Loucy (cell line): Measurements from ENCODE around the gene SQSTM1.

Experiments
- H2AFZ ChIP-seq: fragments of 200-600 bp; sonication (generic); 2 replicates; pipeline ENCODE4 v1.6.0; 2016; ENCODE audit warnings: antibody characterized with exemption, mild to moderate bottlenecking, low read length, moderate library complexity
- H3F3A ChIP-seq: fragments of 200-600 bp; 2 replicates; pipeline ENCODE4 v1.6.0; 2016; ENCODE audit warnings: antibody characterized with exemption, low read depth, mild to moderate bottlenecking
- H3K27me3 ChIP-seq: fragments of 200-600 bp; sonication (generic); 2 replicates; pipeline ENCODE4 v1.6.1; 2014; ENCODE audit warnings: low read length, mild to moderate bottlenecking; ENCODE audit not compliant: insufficient read depth, poor library complexity, severe bottlenecking
- H3K36me3 ChIP-seq: fragments of 200-600 bp; sonication (generic); 2 replicates; pipeline ENCODE4 v1.6.1; 2016; ENCODE audit warnings: low read length; ENCODE audit not compliant: insufficient read depth
- H3K4me1 ChIP-seq: fragments of 200-600 bp; sonication (generic); 2 replicates; pipeline ENCODE4 v1.5.1; 2014; ENCODE audit warnings: low read length, mild to moderate bottlenecking; ENCODE audit not compliant: insufficient read depth, poor library complexity, severe bottlenecking
- H3K4me2 ChIP-seq: fragments of 200-600 bp; sonication (generic); 2 replicates; pipeline ENCODE4 v1.6.0; 2014; ENCODE audit warnings: antibody characterized with exemption, low read length, low read depth, mild to moderate bottlenecking; ENCODE audit not compliant: poor library complexity, severe bottlenecking
- H3K4me3 ChIP-seq: fragments of 200-600 bp; sonication (generic); 2 replicates; pipeline ENCODE4 v1.5.1; 2014; ENCODE audit warnings: low read length, mild to moderate bottlenecking, mixed read lengths; ENCODE audit not compliant: poor library complexity, severe bottlenecking
- H3K79me2 ChIP-seq: fragments of 200-600 bp; sonication (generic); 2 replicates; pipeline ENCODE4 v1.6.1; 2014; ENCODE audit warnings: low read length; ENCODE audit not compliant: insufficient read depth
- H3K9ac ChIP-seq: fragments of 200-600 bp; sonication (generic); 2 replicates; pipeline ENCODE4 v1.6.0; 2014; ENCODE audit warnings: mild to moderate bottlenecking, low read depth, low read length, moderate library complexity; ENCODE audit not compliant: poor library complexity, severe bottlenecking
- H3K9me2 ChIP-seq: fragments of 200-600 bp; sonication (generic); replicated peaks from 2 replicates; pipeline ENCODE4 v1.6.1; 2016; ENCODE audit warnings: low read depth, low read length, mixed read lengths
- H3K9me3 ChIP-seq: fragments of 200-600 bp; sonication (generic); 2 replicates; pipeline ENCODE4 v1.6.1; 2014; ENCODE audit warnings: mild to moderate bottlenecking, antibody characterized with exemption, low read length, low read depth; ENCODE audit not compliant: insufficient read depth
- H4K20me1 ChIP-seq: fragments of 200-600 bp; sonication (generic); 2 replicates; pipeline ENCODE4 v1.6.0; 2014; ENCODE audit warnings: antibody characterized with exemption, low read length, mild to moderate bottlenecking; ENCODE audit not compliant: insufficient read depth, poor library complexity, severe bottlenecking
- CTCF ChIP-seq: fragments of 200-600 bp; sonication (generic); conservative IDR thresholded peaks from 2 replicates; pipeline ENCODE4 v1.5.1; 2014; ENCODE audit warnings: mild to moderate bottlenecking, antibody characterized with exemption, low read length
- EZH2phosphoT487 ChIP-seq: fragments of 200-600 bp; IDR thresholded peaks from 2 replicates; pipeline ENCODE4 v1.6.1; 2018; ENCODE audit warnings: antibody characterized with exemption, mild to moderate bottlenecking, moderate library complexity, borderline replicate concordance

SQSTM1 gene

DNA sequence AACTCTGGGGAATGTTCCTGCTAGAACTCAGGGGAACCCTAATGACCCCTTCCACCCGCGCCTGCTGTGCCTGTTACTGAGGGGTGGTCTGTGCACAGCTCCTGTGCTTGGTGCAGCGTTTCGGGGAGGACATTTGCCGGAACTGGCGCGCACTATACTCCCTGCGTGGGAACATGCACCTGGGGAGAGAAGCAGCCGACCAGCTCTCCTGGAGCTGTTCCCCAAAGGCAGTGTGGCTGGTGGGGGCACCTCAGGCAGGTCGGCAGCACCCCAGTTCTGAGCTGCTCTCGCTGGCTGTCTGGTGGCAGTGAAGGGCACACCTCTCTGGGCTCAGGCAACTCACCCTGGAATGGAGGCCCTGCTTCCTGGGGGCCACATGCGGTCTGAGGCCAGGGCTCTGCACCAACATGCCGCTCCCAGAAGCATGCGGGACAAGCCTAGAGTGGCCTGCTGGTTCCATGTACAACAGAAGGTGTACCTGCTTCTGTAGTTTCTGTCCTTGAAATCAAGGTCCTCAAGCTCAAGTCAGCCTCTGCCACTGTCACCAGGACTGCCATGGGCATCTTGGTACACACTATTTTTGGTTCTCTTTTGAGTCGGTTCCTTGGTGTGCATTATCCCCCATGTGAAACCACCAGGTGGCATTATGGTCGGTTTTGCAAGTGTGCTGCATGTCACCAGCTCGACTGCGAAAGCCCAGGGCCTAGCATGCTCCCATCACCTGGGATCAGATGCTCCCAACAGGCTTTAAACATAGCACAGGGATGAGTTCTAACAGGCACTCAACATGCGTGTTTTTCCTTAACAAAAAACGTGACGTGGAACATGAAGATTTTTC lies 45.8 kb downstream of the SQSTM1 start:
- no peaks in the 10 kb centered on the region for H3K9me3 ChIP-seq
- no peaks in the 10 kb centered on the region for H4K20me1 ChIP-seq
- no peaks in the 10 kb centered on the region for H3K27me3 ChIP-seq
- H3K4me2 ChIP-seq: no peak overlapping the region
- H3K4me1 ChIP-seq: no peaks in the 10 kb centered on the region
- TF ChIP-seq CTCF (no peak), EZH2phosphoT487 (no peak)
- no peaks in the 10 kb centered on the region for H3F3A ChIP-seq
- H3K4me3 ChIP-seq: no peak overlapping the region
- H3K79me2 ChIP-seq: no peaks in the 10 kb centered on the region
- no peaks in the 10 kb centered on the region for H3K36me3 ChIP-seq
- no peaks in the 10 kb centered on the region for H3K9me2 ChIP-seq
- no peak overlapping the region for H2AFZ ChIP-seq
- H3K9ac ChIP-seq: no peak overlapping the region

- no peaks in the 10 kb centered on the region for H3K36me3 ChIP-seq
- no peak overlapping the region for H2AFZ ChIP-seq
- H3K4me2 ChIP-seq: no peak overlapping the region
- no peaks in the 10 kb centered on the region for H3K9me2 ChIP-seq
- H3K9ac ChIP-seq: no peak overlapping the region
- no peaks in the 10 kb centered on the region for H3K9me3 ChIP-seq
- H3K27me3 ChIP-seq: no peaks in the 10 kb centered on the region
- H3K4me1 ChIP-seq: no peaks in the 10 kb centered on the region
- TF ChIP-seq CTCF (no peak), EZH2phosphoT487 (no peak)
- no peaks in the 10 kb centered on the region for H4K20me1 ChIP-seq
- H3K4me3 ChIP-seq: no peak overlapping the region
- H3K79me2 ChIP-seq: no peaks in the 10 kb centered on the region
- H3F3A ChIP-seq: no peaks in the 10 kb centered on the region
Measured at GRCh38 chr5:179867079-179867465, 46.4 kb downstream of the SQSTM1 start.

DNA sequence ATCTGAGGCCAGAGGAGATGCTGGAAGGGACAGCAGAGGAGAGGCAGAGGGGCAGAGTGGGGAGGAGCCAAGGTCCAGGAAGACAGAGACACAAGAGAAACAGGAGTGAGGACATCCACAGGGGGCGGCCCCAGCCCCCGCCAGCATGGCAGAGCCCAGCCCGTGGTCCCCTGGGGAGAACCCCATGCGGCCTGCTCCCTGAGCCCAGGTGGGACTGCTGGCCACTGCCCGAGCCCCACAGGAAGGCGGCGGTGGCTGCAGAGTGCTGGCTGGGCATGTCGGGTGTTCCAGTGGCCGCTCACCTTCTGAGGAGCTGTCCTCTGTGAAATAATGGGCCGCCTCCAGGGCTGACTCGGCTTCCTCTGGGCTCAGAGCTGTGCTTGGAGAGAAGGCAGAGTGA lies 46.8 kb downstream of the SQSTM1 start:
- TF ChIP-seq CTCF: no peak
- no peak for TF ChIP-seq EZH2phosphoT487
- H3K9ac ChIP-seq: no peak overlapping the region
- H3K9me3 ChIP-seq: no peaks in the 10 kb centered on the region
- no peaks in the 10 kb centered on the region for H3K27me3 ChIP-seq
- H3F3A ChIP-seq: no peaks in the 10 kb centered on the region
- no peaks in the 10 kb centered on the region for H4K20me1 ChIP-seq
- no peak overlapping the region for H3K4me3 ChIP-seq
- H2AFZ ChIP-seq: no peak overlapping the region
- no peaks in the 10 kb centered on the region for H3K79me2 ChIP-seq
- no peak overlapping the region for H3K4me2 ChIP-seq
- no peaks in the 10 kb centered on the region for H3K36me3 ChIP-seq
- no peaks in the 10 kb centered on the region for H3K9me2 ChIP-seq
- H3K4me1 ChIP-seq: no peaks in the 10 kb centered on the region
